ENCODE data around the gene SPTA1.

The SPTA1 gene

GRCh38 chr1:158583962-158584361, 102.6 kb downstream of the SPTA1 start:
- H3K27ac ChIP-seq: no peak overlapping the region
- no peak for DNase-seq (ENCODE audit: low read depth, low spot score)

DNA sequence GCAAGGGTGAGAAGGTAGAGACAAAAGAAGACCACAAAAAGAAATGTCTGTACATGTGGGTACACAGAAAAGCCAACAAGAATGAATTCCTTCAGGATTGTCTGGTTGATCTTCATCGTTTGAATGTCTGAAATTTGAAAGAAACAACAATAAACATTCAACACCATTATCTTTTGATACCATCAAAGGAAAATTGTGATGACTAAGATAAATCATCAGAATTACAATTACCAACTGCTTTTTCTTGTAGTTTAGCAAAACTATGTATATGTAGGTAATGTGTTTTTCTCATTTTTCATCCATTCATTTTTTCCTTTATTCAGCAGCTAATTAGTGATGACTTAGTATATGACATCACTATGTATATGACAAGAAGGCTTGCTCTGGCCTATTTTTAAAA, 106.8 kb downstream of the SPTA1 start, which contains the start of gene OR10X1:
Gene OR10X1, minus strand, starts transcription at position 167 of the 400 bp plus-strand sequence. Its CDS starts 0 bp downstream, at position 167.
- DNase-seq (ENCODE audit: low read depth, low spot score): no peak

DNA sequence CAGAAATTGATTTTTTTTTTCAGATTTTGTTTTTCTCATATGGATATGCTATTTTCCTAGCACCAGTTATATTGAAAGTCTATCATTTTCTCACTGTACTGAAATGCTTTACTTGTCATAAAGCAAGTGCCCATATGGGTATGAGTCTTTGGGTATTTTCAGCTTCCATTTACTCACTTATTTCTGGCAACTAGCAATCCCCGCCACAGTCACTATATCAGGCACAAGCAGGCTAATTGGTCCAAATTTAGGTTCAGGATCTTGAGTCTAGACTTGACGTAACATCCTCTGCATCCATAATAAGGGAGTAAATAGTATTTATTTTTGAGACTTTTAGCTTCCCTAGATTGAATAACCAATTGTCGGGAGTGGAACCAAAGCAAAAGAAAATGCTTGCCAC, 109.0 kb downstream of the SPTA1 start:
- H3K27ac ChIP-seq: no peak overlapping the region
- DNase-seq (ENCODE audit: low read depth, low spot score): no peak

More for the DNA sequence above, 106.8 kb downstream of the SPTA1 start, which contains the start of gene OR10X1:
- H3K27ac ChIP-seq: no peak within 1 kb of the TSS

- H3K27ac ChIP-seq: no peak overlapping the region
- no peak for DNase-seq (ENCODE audit: low read depth, low spot score)
These were observed 114.3 kb downstream of the SPTA1 start for GRCh38 chr1:158572226-158572625.

GRCh38 chr1:158570480-158570879, 116.0 kb downstream of the SPTA1 start, which contains the start of gene OR6P1:
Gene OR6P1, minus strand, starts transcription at chr1:158570580. Its CDS starts 6,976 bp downstream, at chr1:158563604.
- no peak for DNase-seq (ENCODE audit: low read depth, low spot score)
- H3K27ac ChIP-seq: no peak within 1 kb of the TSS

- no peak overlapping the region for H3K27ac ChIP-seq
These were observed 121.9 kb downstream of the SPTA1 start for GRCh38 chr1:158564608-158565007.

DNA sequence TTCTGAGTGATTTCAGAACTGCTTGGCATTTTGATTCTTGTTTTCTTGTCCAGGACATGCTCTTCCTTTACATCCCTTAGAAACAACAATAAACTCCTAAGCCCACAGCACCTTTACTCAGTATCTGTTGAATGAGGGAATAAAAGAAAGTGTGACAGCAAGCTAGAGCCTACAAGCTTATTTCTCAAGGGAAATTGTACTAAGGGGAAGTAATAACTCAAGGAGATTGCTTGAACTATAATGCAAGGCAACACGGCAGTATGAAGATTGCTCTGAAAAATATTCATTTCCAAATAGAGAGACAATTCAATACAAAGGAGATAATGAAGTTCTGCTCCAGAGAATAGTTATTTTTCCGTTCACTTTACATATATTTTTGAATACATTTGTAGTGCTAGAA, 122.7 kb downstream of the SPTA1 start:
- no peak for DNase-seq (ENCODE audit: low read depth, low spot score)
- H3K27ac ChIP-seq: no peak overlapping the region

More at GRCh38 chr1:158564608-158565007, 121.9 kb downstream of the SPTA1 start:
- DNase-seq (ENCODE audit: low read depth, low spot score): no peak

All from epithelial cell of prostate (primary cell).